Ectodermal cell (in vitro differentiated cells): ENCODE results near the gene ASXL1.

Experiments
- H3K27ac ChIP-seq: 2 replicates; pipeline ENCODE4 v1.7.0; 2013; ENCODE audit warnings: mild to moderate bottlenecking, low read depth, low read length; ENCODE audit not compliant: insufficient read depth, poor library complexity, severe bottlenecking
- H3K27me3 ChIP-seq: 2 replicates; pipeline ENCODE4 v1.7.0; 2013; ENCODE audit warnings: mild to moderate bottlenecking, low read length; ENCODE audit not compliant: insufficient read depth, control insufficient read depth, poor library complexity, severe bottlenecking
- H3K36me3 ChIP-seq: one replicate; pipeline ENCODE4 v1.7.0; 2013; ENCODE audit warnings: low read length; ENCODE audit not compliant: control insufficient read depth, insufficient read depth
- H3K4me1 ChIP-seq: one replicate; pipeline ENCODE4 v1.7.0; 2013; ENCODE audit warnings: low read length; ENCODE audit not compliant: control insufficient read depth, insufficient read depth
- H3K4me3 ChIP-seq: 2 replicates; pipeline ENCODE4 v1.7.0; 2013; ENCODE audit warnings: low read depth, low read length, control low read depth; ENCODE audit not compliant: insufficient read depth
- H3K9me3 ChIP-seq: 2 replicates; pipeline ENCODE4 v1.7.0; 2013; ENCODE audit warnings: mild to moderate bottlenecking, low read length, moderate library complexity; ENCODE audit not compliant: control insufficient read depth
- WGBS, 2 experiments: methylation state at CpG; one replicate each; pipeline ENCODE4 v1.1.7; 2013; ENCODE audit warnings: missing lambda C conversion rate in 2 of 2; 5-methylcytosine and 5-hydroxymethylcytosine counted together

ASXL1 gene

GRCh38 chr20:32487381-32487780, 129.2 kb downstream of the ASXL1 start:
- no peaks in the 10 kb centered on the region for H3K4me1 ChIP-seq
- H3K4me3 ChIP-seq: no peak overlapping the region
- no peaks in the 10 kb centered on the region for H3K9me3 ChIP-seq
- no peak overlapping the region for H3K27ac ChIP-seq
- WGBS, 2 experiments: 89 to 90% methylated on average over 3 of the region's 3 CpGs
- H3K27me3 ChIP-seq: no peaks in the 10 kb centered on the region
- H3K36me3 ChIP-seq: no peaks in the 10 kb centered on the region

GRCh38 chr20:32488066-32488838, 130.1 kb downstream of the ASXL1 start:
- H3K36me3 ChIP-seq: no peaks in the 10 kb centered on the region
- no peak overlapping the region for H3K27ac ChIP-seq

More at GRCh38 chr20:32488066-32488838, 130.1 kb downstream of the ASXL1 start:
- no peaks in the 10 kb centered on the region for H3K9me3 ChIP-seq
- no peaks in the 10 kb centered on the region for H3K27me3 ChIP-seq
- H3K4me1 ChIP-seq: no peaks in the 10 kb centered on the region
- H3K4me3 ChIP-seq: no peak overlapping the region
- WGBS, 2 experiments: 94% methylated on average over 7 of the region's 7 CpGs
